Astrocyte of the cerebellum (primary cell): ENCODE measurements around the gene DMAP1.

Source experiments
- DNase-seq: peaks from one replicate; pipeline ENCODE4 v3.0.0-alpha.2; 2011; ENCODE audit warnings: low read depth
- H3K4me3 ChIP-seq: 2 replicates; pipeline ENCODE4 v1.5.1; 2011; ENCODE audit warnings: mild to moderate bottlenecking, low read depth, low read length, moderate library complexity
- CTCF ChIP-seq: IDR thresholded peaks from 2 replicates; pipeline ENCODE4 v1.5.1; 2012; ENCODE audit warnings: low read length, low read depth, moderate library complexity, mild to moderate bottlenecking; ENCODE audit errors: missing control alignments
- in situ Hi-C: cut with HindIII; loops from 2 replicates; pipeline ENCODE4 v1.10.0; 2017; ENCODE audit warnings: low sequenced_read_pairs

DMAP1 gene

GRCh38 chr1:44227211-44227610, 13.9 kb downstream of the DMAP1 start:
- in situ Hi-C loops: no loop called here
- no peak for DNase-seq

GRCh38 chr1:44228218-44228617, 14.9 kb downstream of the DMAP1 start:
- DNase-seq: no peak
- in situ Hi-C loops: no loop called here
- TF ChIP-seq CTCF: no peak
- H3K4me3 ChIP-seq: no peak overlapping the region

More at GRCh38 chr1:44227211-44227610, 13.9 kb downstream of the DMAP1 start:
- TF ChIP-seq CTCF: no peak
- H3K4me3 ChIP-seq: no peak overlapping the region

- no peak for TF ChIP-seq CTCF
- H3K4me3 ChIP-seq: no peak overlapping the region
- in situ Hi-C loops: no loop called here
- DNase-seq: no peak
Measured at GRCh38 chr1:44229435-44230167, 16.3 kb downstream of the DMAP1 start.

- no peak for DNase-seq
- H3K4me3 ChIP-seq: no peak overlapping the region
- in situ Hi-C loops: no loop called here
- no peak for TF ChIP-seq CTCF
Measured at GRCh38 chr1:44230796-44231195, 17.5 kb downstream of the DMAP1 start.

GRCh38 chr1:44233593-44233992, 20.3 kb downstream of the DMAP1 start:
- no peak for TF ChIP-seq CTCF
- DNase-seq: no peak
- in situ Hi-C loops: no loop called here

GRCh38 chr1:44235808-44236207, 22.5 kb downstream of the DMAP1 start:
- DNase-seq: no peak
- TF ChIP-seq CTCF: no peak
- no peak overlapping the region for H3K4me3 ChIP-seq
- in situ Hi-C loops: no loop called here

More at GRCh38 chr1:44233593-44233992, 20.3 kb downstream of the DMAP1 start:
- H3K4me3 ChIP-seq: no peak overlapping the region
